Peyer's patch (tissue), 4 donors: Measurements from ENCODE around the gene CPA5.

ENCODE experiments used
- POLR2A ChIP-seq, 2 donors: fragments of 450-650 bp; IDR thresholded peaks; one replicate each; pipeline ENCODE4 v1.5.1; 2017; ENCODE audit warnings: antibody characterized with exemption in 2 of 2, mild to moderate bottlenecking in 2 of 2, moderate library complexity in 2 of 2
- TF ChIP-seq, protein P1 (sequence below), 6 experiments: fragments of 450-650 bp in 4 of 6; fragments of 200-600 bp in 2 of 6; sonication (generic) in 1 of 6; IDR thresholded peaks; one replicate each; pipeline ENCODE4 v1.5.1; 2017 to 2019; ENCODE audit warnings: antibody characterized with exemption in 6 of 6, mild to moderate bottlenecking in 3 of 6, moderate library complexity in 1 of 6

DNA sequence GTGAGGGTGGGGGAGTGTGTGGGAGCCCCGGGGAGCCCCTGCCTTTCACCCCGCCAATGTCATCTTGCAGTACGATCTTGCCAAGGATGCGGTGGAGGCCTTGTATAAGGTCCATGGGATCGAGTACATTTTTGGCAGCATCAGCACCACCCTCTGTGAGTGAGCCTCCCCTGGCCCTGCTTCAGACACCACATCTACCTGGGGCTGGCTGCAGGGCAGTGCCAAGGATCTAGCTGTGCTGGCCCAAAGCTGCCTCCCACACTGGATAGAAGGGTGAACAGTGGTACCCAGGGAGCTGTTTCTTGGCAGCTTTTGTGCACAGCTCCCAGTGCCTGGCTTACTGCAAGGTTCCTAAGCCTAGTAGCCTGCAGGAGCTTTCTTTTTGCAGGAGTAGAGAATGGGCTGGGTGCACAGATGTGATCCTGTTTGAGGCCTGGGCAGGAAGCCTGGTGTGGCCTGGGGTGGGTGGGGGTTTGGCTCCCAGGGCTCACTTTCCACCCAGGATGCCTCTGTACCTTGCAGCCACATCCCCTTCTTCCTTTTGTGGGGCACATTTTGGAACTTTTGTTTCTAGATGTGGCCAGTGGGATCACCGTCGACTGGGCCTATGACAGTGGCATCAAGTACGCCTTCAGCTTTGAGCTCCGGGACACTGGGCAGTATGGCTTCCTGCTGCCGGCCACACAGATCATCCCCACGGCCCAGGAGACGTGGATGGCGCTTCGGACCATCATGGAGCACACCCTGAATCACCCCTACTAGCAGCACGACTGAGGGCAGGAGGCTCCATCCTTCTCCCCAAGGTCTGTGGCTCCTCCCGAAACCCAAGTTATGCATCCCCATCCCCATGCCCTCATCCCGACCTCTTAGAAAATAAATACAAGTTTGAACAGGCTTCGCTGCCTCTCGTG is 23.5 kb downstream of the CPA5 start:
- TF ChIP-seq, protein P1, sequence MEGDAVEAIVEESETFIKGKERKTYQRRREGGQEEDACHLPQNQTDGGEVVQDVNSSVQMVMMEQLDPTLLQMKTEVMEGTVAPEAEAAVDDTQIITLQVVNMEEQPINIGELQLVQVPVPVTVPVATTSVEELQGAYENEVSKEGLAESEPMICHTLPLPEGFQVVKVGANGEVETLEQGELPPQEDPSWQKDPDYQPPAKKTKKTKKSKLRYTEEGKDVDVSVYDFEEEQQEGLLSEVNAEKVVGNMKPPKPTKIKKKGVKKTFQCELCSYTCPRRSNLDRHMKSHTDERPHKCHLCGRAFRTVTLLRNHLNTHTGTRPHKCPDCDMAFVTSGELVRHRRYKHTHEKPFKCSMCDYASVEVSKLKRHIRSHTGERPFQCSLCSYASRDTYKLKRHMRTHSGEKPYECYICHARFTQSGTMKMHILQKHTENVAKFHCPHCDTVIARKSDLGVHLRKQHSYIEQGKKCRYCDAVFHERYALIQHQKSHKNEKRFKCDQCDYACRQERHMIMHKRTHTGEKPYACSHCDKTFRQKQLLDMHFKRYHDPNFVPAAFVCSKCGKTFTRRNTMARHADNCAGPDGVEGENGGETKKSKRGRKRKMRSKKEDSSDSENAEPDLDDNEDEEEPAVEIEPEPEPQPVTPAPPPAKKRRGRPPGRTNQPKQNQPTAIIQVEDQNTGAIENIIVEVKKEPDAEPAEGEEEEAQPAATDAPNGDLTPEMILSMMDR (IDR thresholded peaks at IDR 0.05): no peak
- TF ChIP-seq POLR2A (IDR thresholded peaks at IDR 0.05): no peak
